Neuronal stem cell (in vitro differentiated cells): Measurements from ENCODE around the gene NUDCD3.

Experiments
- DNase-seq: peaks from one replicate; pipeline ENCODE4 v3.0.0-alpha.2; 2013; ENCODE audit warnings: low spot score
- H2AFZ ChIP-seq: one replicate; pipeline ENCODE4 v1.6.1; 2013; ENCODE audit warnings: mild to moderate bottlenecking, low read length, inconsistent platforms
- H2AK5ac ChIP-seq: 2 replicates; pipeline ENCODE4 v1.6.1; 2013; ENCODE audit warnings: low read depth, mild to moderate bottlenecking, inconsistent platforms, low read length, moderate library complexity, mixed read lengths
- H2BK120ac ChIP-seq: 2 replicates; pipeline ENCODE4 v1.6.1; 2013; ENCODE audit warnings: low read depth, mild to moderate bottlenecking, inconsistent platforms, low read length, moderate library complexity, mixed read lengths
- H2BK12ac ChIP-seq: one replicate; pipeline ENCODE4 v1.6.1; 2013; ENCODE audit warnings: low read length, inconsistent platforms
- H2BK15ac ChIP-seq: 2 replicates; pipeline ENCODE4 v1.6.1; 2013; ENCODE audit warnings: mild to moderate bottlenecking, low read length, inconsistent platforms, mixed read lengths
- H2BK5ac ChIP-seq: one replicate; pipeline ENCODE4 v1.6.1; 2013; ENCODE audit warnings: inconsistent platforms, mild to moderate bottlenecking, low read length, moderate library complexity
- H3K14ac ChIP-seq: one replicate; pipeline ENCODE4 v1.6.1; 2013; ENCODE audit warnings: low read length, inconsistent platforms
- H3K18ac ChIP-seq: 2 replicates; pipeline ENCODE4 v1.6.1; 2013; ENCODE audit warnings: low read length, inconsistent platforms
- H3K23ac ChIP-seq: 2 replicates; pipeline ENCODE4 v1.6.1; 2013; ENCODE audit warnings: low read depth, mild to moderate bottlenecking, mixed read lengths, low read length, inconsistent platforms; ENCODE audit not compliant: poor library complexity
- H3K27ac ChIP-seq: replicated peaks from 3 replicates; pipeline ENCODE4 v1.5.1; 2013; ENCODE audit warnings: low read length, inconsistent platforms
- H3K27me3 ChIP-seq, 3 experiments: 2 replicates each; pipeline ENCODE4 v1.6.1; 2013; ENCODE audit warnings: low read length in 3 of 3, mild to moderate bottlenecking in 2 of 3, inconsistent platforms in 1 of 3, low read depth in 1 of 3, mixed read lengths in 1 of 3, moderate library complexity in 1 of 3; ENCODE audit not compliant: control insufficient read depth in 3 of 3, insufficient read depth in 3 of 3
- H3K36me3 ChIP-seq, 2 donors: replicated peaks in 1 of 2; 2 replicates each; pipeline ENCODE4 v1.6.1; 2013; ENCODE audit warnings: low read length in 2 of 2; ENCODE audit not compliant: control insufficient read depth in 2 of 2, insufficient read depth in 2 of 2
- H3K4ac ChIP-seq: 2 replicates; pipeline ENCODE4 v1.6.1; 2013; ENCODE audit warnings: inconsistent platforms, mild to moderate bottlenecking, low read length, moderate library complexity
- H3K4me1 ChIP-seq, 2 donors: 1 replicate in 1 of 2; 2 replicates in 1 of 2; pipeline ENCODE4 v1.6.1; 2013; ENCODE audit warnings: low read length in 2 of 2, low read depth in 1 of 2; ENCODE audit not compliant: control insufficient read depth in 2 of 2, insufficient read depth in 1 of 2
- H3K4me2 ChIP-seq: one replicate; pipeline ENCODE4 v1.6.1; 2013; ENCODE audit warnings: mild to moderate bottlenecking, low read length, inconsistent platforms; ENCODE audit not compliant: insufficient read depth, poor library complexity, severe bottlenecking
- H3K4me3 ChIP-seq, 2 donors: 2 replicates each; pipeline ENCODE4 v1.5.1; 2013; ENCODE audit warnings: low read length in 2 of 2, mild to moderate bottlenecking in 2 of 2, inconsistent platforms in 1 of 2, moderate library complexity in 1 of 2
- H3K79me1 ChIP-seq: one replicate; pipeline ENCODE4 v1.6.1; 2013; ENCODE audit warnings: low read depth, mild to moderate bottlenecking, inconsistent platforms, low read length, moderate library complexity
- H3K9ac ChIP-seq: one replicate; pipeline ENCODE4 v1.6.1; 2013; ENCODE audit warnings: mild to moderate bottlenecking, low read depth, low read length, inconsistent platforms; ENCODE audit not compliant: poor library complexity
- H3K9me3 ChIP-seq, 2 donors: replicated peaks in 1 of 2; 2 replicates each; pipeline versions ENCODE3 to v1.6.1; 2013; ENCODE audit warnings: low read length in 2 of 2, mild to moderate bottlenecking in 2 of 2, inconsistent platforms in 1 of 2, low read depth in 1 of 2, mixed read lengths in 1 of 2, moderate library complexity in 1 of 2; ENCODE audit not compliant: control insufficient read depth in 2 of 2, insufficient read depth in 1 of 2
- H4K8ac ChIP-seq: one replicate; pipeline ENCODE4 v1.6.1; 2013; ENCODE audit warnings: low read depth, mild to moderate bottlenecking, inconsistent platforms, low read length, moderate library complexity
- H4K91ac ChIP-seq: one replicate; pipeline ENCODE4 v1.6.1; 2013; ENCODE audit warnings: low read length, low read depth, mild to moderate bottlenecking, inconsistent platforms; ENCODE audit not compliant: poor library complexity
- WGBS, 2 donors: extraction: QIAGEN DNeasy Blood & Tissue Kit; methylation state at CpG; one replicate each; pipeline ENCODE4 v1.1.7; 2013; ENCODE audit warnings: missing lambda C conversion rate in 2 of 2, mixed read lengths in 1 of 2; ENCODE audit not compliant: insufficient read length in 2 of 2, insufficient replicate concordance in 1 of 2; ENCODE audit errors: extremely low coverage in 2 of 2; 5-methylcytosine and 5-hydroxymethylcytosine counted together

The NUDCD3 gene

DNA sequence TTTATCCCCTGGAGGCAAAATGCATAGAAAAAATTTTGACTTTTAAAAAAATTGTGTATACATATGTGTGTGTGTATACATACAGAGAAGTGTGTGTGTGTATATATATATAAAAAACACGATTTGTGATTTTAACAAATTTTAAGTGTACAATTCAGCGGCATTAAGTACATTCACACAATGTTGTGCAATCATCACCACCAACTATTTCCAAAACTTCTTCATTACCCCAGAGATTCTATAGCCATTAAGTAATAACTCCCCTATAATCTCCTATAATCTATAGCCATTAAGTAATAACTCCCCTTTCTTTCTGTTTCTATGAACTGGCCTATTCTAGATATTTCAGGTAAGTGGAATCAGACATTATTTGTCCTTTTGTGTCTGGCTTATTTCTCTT is 144.4 kb downstream of the NUDCD3 start:
- no peaks in the 10 kb centered on the region for H3K36me3 ChIP-seq
- H3K4me2 ChIP-seq, result no peak overlapping the region
- no peaks in the 10 kb centered on the region for H3K79me1 ChIP-seq
- H2AFZ ChIP-seq, result no peak overlapping the region
- H3K9ac ChIP-seq, result no peak overlapping the region
- H4K91ac ChIP-seq, result no peak overlapping the region
- no peaks in the 10 kb centered on the region for H3K27me3 ChIP-seq
- no peak overlapping the region for H3K23ac ChIP-seq
- no peak overlapping the region for H2BK120ac ChIP-seq
- no peak overlapping the region for H2BK15ac ChIP-seq
- H2BK12ac ChIP-seq, result no peak overlapping the region
- H3K27ac ChIP-seq, result no peak overlapping the region
- DNase-seq, result no peak
- no CpG with 5 or more reads among the region's 2 CpGs for WGBS, 2 donors
- H3K14ac ChIP-seq, result no peak overlapping the region
- H4K8ac ChIP-seq, result no peak overlapping the region
- H3K4ac ChIP-seq, result no peak overlapping the region
- no peak overlapping the region for H2BK5ac ChIP-seq
- H3K4me3 ChIP-seq, result no peak overlapping the region
- H3K18ac ChIP-seq, result no peak overlapping the region
- H3K4me1 ChIP-seq, result no peaks in the 10 kb centered on the region
- H3K9me3 ChIP-seq, result peaks cover 0 to 2% of the 10 kb centered on the region in 2 donors
- H2AK5ac ChIP-seq, result no peak overlapping the region

GRCh38 chr7:44341401-44341800 is 149.1 kb downstream of the NUDCD3 start:
- Histone ChIP-seq H2AK5ac (no peak overlapping the region), H2AFZ (no peak overlapping the region), H3K23ac (no peak overlapping the region), H3K79me1 (no peaks in the 10 kb centered on the region), H3K9ac (no peak overlapping the region), H3K27ac (no peak overlapping the region), H3K4ac (no peak overlapping the region), H2BK15ac (no peak overlapping the region), H4K8ac (no peak overlapping the region), H3K4me2 (no peak overlapping the region), H4K91ac (no peak overlapping the region), H3K4me3 (no peak overlapping the region), H3K14ac (no peak overlapping the region), H2BK12ac (no peak overlapping the region), H2BK120ac (no peak overlapping the region), H3K27me3 (peaks cover 0 to 4% (median 0%) of the 10 kb centered on the region in 3 experiments), H3K9me3 (peaks cover 0 to 2% of the 10 kb centered on the region in 2 donors), H2BK5ac (no peak overlapping the region), H3K18ac (no peak overlapping the region), H3K4me1 (no peaks in the 10 kb centered on the region), H3K36me3 (no peaks in the 10 kb centered on the region)
- no peak for DNase-seq
- no CpG with 5 or more reads among the region's 3 CpGs for WGBS, 2 donors

DNA sequence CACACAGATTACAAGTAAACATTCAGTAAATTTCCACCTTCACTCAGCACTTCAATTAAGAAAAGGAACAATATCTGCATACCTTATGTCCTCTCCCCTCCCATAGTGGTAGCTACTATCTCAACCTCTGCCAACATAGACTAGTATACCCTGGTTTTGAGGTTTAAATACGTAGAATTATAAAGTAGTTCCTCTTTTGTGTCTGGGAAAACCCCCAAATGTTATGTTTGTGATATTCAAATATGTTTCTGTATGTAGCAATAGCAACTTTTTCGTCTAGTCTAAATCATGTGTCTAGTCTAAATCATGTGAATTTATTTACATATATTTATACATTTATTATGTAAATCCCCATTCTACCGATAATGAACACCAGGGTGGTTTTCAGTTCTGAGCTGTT is 151.9 kb downstream of the NUDCD3 start:
- H2AFZ ChIP-seq, result no peak overlapping the region
- H3K4me2 ChIP-seq, result no peak overlapping the region
- H2BK15ac ChIP-seq, result no peak overlapping the region
- no peak overlapping the region for H3K18ac ChIP-seq
- H3K36me3 ChIP-seq, result no peaks in the 10 kb centered on the region
- peaks cover 0 to 9% (median 0%) of the 10 kb centered on the region in 3 experiments for H3K27me3 ChIP-seq
- H2BK12ac ChIP-seq, result no peak overlapping the region
- H4K91ac ChIP-seq, result no peak overlapping the region
- no peak overlapping the region for H4K8ac ChIP-seq
- no peak overlapping the region for H2BK120ac ChIP-seq
- no peaks in the 10 kb centered on the region for H3K79me1 ChIP-seq
- H2AK5ac ChIP-seq, result no peak overlapping the region
- no peak overlapping the region for H3K23ac ChIP-seq
- H3K4me1 ChIP-seq, result no peaks in the 10 kb centered on the region
- no peak overlapping the region for H3K9ac ChIP-seq
- no peak overlapping the region for H3K14ac ChIP-seq
- H3K4me3 ChIP-seq, result no peak overlapping the region
- no peak overlapping the region for H3K4ac ChIP-seq
- H3K27ac ChIP-seq, result no peak overlapping the region
- no CpG with 5 or more reads among the region's 3 CpGs for WGBS, 2 donors
- no peak overlapping the region for H2BK5ac ChIP-seq
- H3K9me3 ChIP-seq, result peaks cover 0 to 2% of the 10 kb centered on the region in 2 donors
- no peak for DNase-seq

DNA sequence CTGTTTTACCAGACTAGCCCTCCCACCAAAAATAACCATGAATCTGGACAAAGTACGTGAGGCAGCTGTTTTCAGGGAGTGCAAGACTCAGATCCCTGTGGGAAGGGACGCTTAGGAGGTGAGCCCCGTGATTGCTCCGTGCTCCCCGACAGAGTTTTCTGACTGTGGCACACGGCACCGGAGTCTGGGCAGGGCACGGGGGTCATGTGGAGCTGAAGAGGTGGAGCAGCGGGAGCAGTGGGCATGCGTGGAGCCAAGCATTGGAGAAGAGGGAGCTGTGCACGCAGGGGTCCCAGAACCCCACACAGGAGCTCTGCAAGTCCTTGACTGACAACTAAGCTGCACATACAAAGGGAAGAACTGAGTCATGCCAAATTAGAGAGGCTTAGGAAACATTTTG is 154.0 kb downstream of the NUDCD3 start:
- H3K27ac ChIP-seq, result no peak overlapping the region
- no peaks in the 10 kb centered on the region for H3K36me3 ChIP-seq
- no peak overlapping the region for H3K9ac ChIP-seq
- H3K23ac ChIP-seq, result no peak overlapping the region
- peaks cover 0 to 9% (median 0%) of the 10 kb centered on the region in 3 experiments for H3K27me3 ChIP-seq
- H4K91ac ChIP-seq, result no peak overlapping the region
- H3K4me1 ChIP-seq, result no peaks in the 10 kb centered on the region
- H3K14ac ChIP-seq, result no peak overlapping the region
- H3K79me1 ChIP-seq, result no peaks in the 10 kb centered on the region
- no peak overlapping the region for H2BK15ac ChIP-seq
- peak overlapping the region; percentile 19 for H3K18ac ChIP-seq
- H4K8ac ChIP-seq, result no peak overlapping the region
- no peak overlapping the region for H2BK5ac ChIP-seq
- no peak overlapping the region for H3K4me3 ChIP-seq
- H2AFZ ChIP-seq, result no peak overlapping the region
- no peak for DNase-seq
- H3K9me3 ChIP-seq, result no peaks in the 10 kb centered on the region
- no peak overlapping the region for H3K4me2 ChIP-seq
- no peak overlapping the region for H2AK5ac ChIP-seq
- no peak overlapping the region for H3K4ac ChIP-seq
- no peak overlapping the region for H2BK12ac ChIP-seq
- no CpG with 5 or more reads among the region's 11 CpGs for WGBS, 2 donors
- no peak overlapping the region for H2BK120ac ChIP-seq
